HEK293 (cell line): ENCODE measurements around the gene WDR12.

ENCODE experiments used
- CTCF ChIA-PET: fragments of 350-600 bp; formaldehyde crosslinking; extraction: SDS; loops from one replicate; lab custom pipeline; 2021; ENCODE audit warnings: antibody characterized with exemption; lab: Yijun Ruan, JAX
- POLR2A ChIA-PET: fragments of 300-600 bp; formaldehyde crosslinking; extraction: SDS; loops from one replicate; lab custom pipeline; 2020; ENCODE audit warnings: antibody characterized with exemption, inconsistent platforms; lab: Yijun Ruan, JAX
- H3K27ac ChIP-seq: fragments of 200-500 bp; sonication (Bioruptor generic); 2 replicates; pipeline ENCODE4 v1.5.1; 2014; ENCODE audit warnings: low read depth, low read length, control low read depth, inconsistent platforms; ENCODE audit errors: extremely low read depth
- H3K36me3 ChIP-seq, 2 experiments: fragments of 200-500 bp in 1 of 2; sonication (Bioruptor generic) in 1 of 2; 1 replicate in 1 of 2; 2 replicates in 1 of 2; pipeline ENCODE4 v1.5.1; 2014 to 2017; ENCODE audit warnings: inconsistent platforms in 2 of 2, low read length in 2 of 2; ENCODE audit not compliant: control insufficient read depth in 2 of 2, insufficient read depth in 1 of 2
- H3K4me1 ChIP-seq: fragments of 200-500 bp; sonication (Bioruptor generic); 2 replicates; pipeline ENCODE4 v1.5.1; 2014; ENCODE audit warnings: mild to moderate bottlenecking, low read length, inconsistent platforms; ENCODE audit not compliant: control insufficient read depth, insufficient read depth
- H3K4me3 ChIP-seq: 2 replicates; pipeline ENCODE4 v1.5.1; 2011; ENCODE audit warnings: low read depth, mild to moderate bottlenecking, control low read depth, low read length, moderate library complexity
- H3K9me3 ChIP-seq: fragments of 200-500 bp; sonication (Bioruptor generic); 2 replicates; pipeline ENCODE4 v1.5.1; 2014; ENCODE audit warnings: low read depth, low read length, inconsistent platforms; ENCODE audit not compliant: control insufficient read depth, insufficient read depth
- CTCF ChIP-seq: fragments of 450-650 bp; formaldehyde crosslinking; IDR thresholded peaks from 2 replicates; pipeline ENCODE4 v1.5.1; 2016; ENCODE audit warnings: missing biosample characterization, missing genetic modification characterization
- FEZF1 ChIP-seq: fragments of 450-650 bp; formaldehyde crosslinking; IDR thresholded peaks from 2 replicates; pipeline ENCODE4 v1.5.1; 2016; ENCODE audit warnings: missing biosample characterization, missing genetic modification characterization
- GFI1B ChIP-seq: fragments of 450-650 bp; formaldehyde crosslinking; IDR thresholded peaks from 2 replicates; pipeline ENCODE4 v1.5.1; 2016; ENCODE audit warnings: missing biosample characterization, missing genetic modification characterization
- GLIS1 ChIP-seq: fragments of 450-650 bp; formaldehyde crosslinking; IDR thresholded peaks from 2 replicates; pipeline ENCODE4 v1.5.1; 2016; ENCODE audit warnings: missing biosample characterization, missing genetic modification characterization
- HOXA7 ChIP-seq: sonication (generic); formaldehyde crosslinking; IDR thresholded peaks from 2 replicates; pipeline ENCODE4 v1.8.1; 2022; ENCODE audit warnings: missing genetic modification reagents, borderline replicate concordance
- PRDM6 ChIP-seq: fragments of 450-650 bp; formaldehyde crosslinking; IDR thresholded peaks from 2 replicates; pipeline ENCODE4 v1.5.1; 2017; ENCODE audit warnings: missing biosample characterization, missing genetic modification characterization
- SP7 ChIP-seq: fragments of 450-650 bp; formaldehyde crosslinking; IDR thresholded peaks from 2 replicates; pipeline ENCODE4 v1.5.1; 2016; ENCODE audit warnings: missing biosample characterization, missing genetic modification characterization
- TRIM28 ChIP-seq: IDR thresholded peaks from 2 replicates; pipeline ENCODE4 v1.6.1; 2011; ENCODE audit warnings: low read length, control low read depth, borderline replicate concordance
- WT1 ChIP-seq: fragments of 450-650 bp; formaldehyde crosslinking; IDR thresholded peaks from 2 replicates; pipeline ENCODE4 v1.5.1; 2016; ENCODE audit warnings: missing biosample characterization, missing genetic modification characterization
- YY1 ChIP-seq: fragments of 450-650 bp; formaldehyde crosslinking; IDR thresholded peaks from 2 replicates; pipeline ENCODE4 v1.5.1; 2018; ENCODE audit warnings: missing biosample characterization, missing genetic modification characterization
- ZBTB17 ChIP-seq: fragments of 450-650 bp; formaldehyde crosslinking; IDR thresholded peaks from 2 replicates; pipeline ENCODE4 v1.5.1; 2016; ENCODE audit warnings: missing biosample characterization, missing genetic modification characterization
- ZBTB20 ChIP-seq: fragments of 450-650 bp; formaldehyde crosslinking; IDR thresholded peaks from 2 replicates; pipeline ENCODE4 v1.5.1; 2016; ENCODE audit warnings: missing biosample characterization, missing genetic modification characterization
- ZFP3 ChIP-seq: fragments of 450-650 bp; formaldehyde crosslinking; IDR thresholded peaks from 2 replicates; pipeline ENCODE4 v1.5.1; 2016; ENCODE audit warnings: low read depth, missing biosample characterization, missing genetic modification characterization
- ZNF2 ChIP-seq: fragments of 450-650 bp; formaldehyde crosslinking; IDR thresholded peaks from 2 replicates; pipeline ENCODE4 v1.5.1; 2016; ENCODE audit warnings: missing biosample characterization, missing genetic modification characterization
- ZNF202 ChIP-seq: fragments of 450-650 bp; formaldehyde crosslinking; IDR thresholded peaks from 2 replicates; pipeline ENCODE4 v1.5.1; 2016; ENCODE audit warnings: missing biosample characterization, missing genetic modification characterization, borderline replicate concordance
- ZNF211 ChIP-seq: fragments of 450-650 bp; formaldehyde crosslinking; IDR thresholded peaks from 2 replicates; pipeline ENCODE4 v1.5.1; 2016; ENCODE audit warnings: low read depth, missing biosample characterization, missing genetic modification characterization
- ZNF324 ChIP-seq: fragments of 450-650 bp; formaldehyde crosslinking; IDR thresholded peaks from 2 replicates; pipeline ENCODE4 v1.5.1; 2016; ENCODE audit warnings: missing biosample characterization, missing genetic modification characterization
- ZNF398 ChIP-seq: fragments of 450-650 bp; formaldehyde crosslinking; IDR thresholded peaks from 2 replicates; pipeline ENCODE4 v1.5.1; 2017; ENCODE audit warnings: missing biosample characterization, missing genetic modification characterization
- ZNF501 ChIP-seq: fragments of 450-650 bp; formaldehyde crosslinking; IDR thresholded peaks from 2 replicates; pipeline ENCODE4 v1.5.1; 2016; ENCODE audit warnings: missing biosample characterization, missing genetic modification characterization
- ZNF514 ChIP-seq: fragments of 450-650 bp; formaldehyde crosslinking; IDR thresholded peaks from 2 replicates; pipeline ENCODE4 v1.5.1; 2016; ENCODE audit warnings: missing biosample characterization, missing genetic modification characterization
- ZNF610 ChIP-seq: fragments of 450-650 bp; formaldehyde crosslinking; IDR thresholded peaks from 2 replicates; pipeline ENCODE4 v1.5.1; 2016; ENCODE audit warnings: missing biosample characterization, missing genetic modification characterization, borderline replicate concordance
- ZNF660 ChIP-seq: fragments of 450-650 bp; IDR thresholded peaks from 2 replicates; pipeline ENCODE4 v1.5.1; 2018; ENCODE audit warnings: missing biosample characterization, mild to moderate bottlenecking, missing genetic modification characterization
- ZXDB ChIP-seq: fragments of 450-650 bp; formaldehyde crosslinking; IDR thresholded peaks from 2 replicates; pipeline ENCODE4 v1.5.1; 2016; ENCODE audit warnings: missing biosample characterization, missing genetic modification characterization
- TF ChIP-seq, protein P1 (sequence below): fragments of 450-650 bp; formaldehyde crosslinking; IDR thresholded peaks from 2 replicates; pipeline ENCODE4 v1.5.1; 2016; ENCODE audit warnings: missing biosample characterization, missing genetic modification characterization
- TF ChIP-seq, protein P2 (sequence below): fragments of 450-650 bp; formaldehyde crosslinking; IDR thresholded peaks from 2 replicates; pipeline ENCODE4 v1.5.1; 2016; ENCODE audit warnings: missing biosample characterization, missing genetic modification characterization

WDR12 gene

GRCh38 chr2:202831242-202832220, 79.9 kb downstream of the WDR12 start:
- Histone ChIP-seq H3K4me1 (peaks cover 7% of the 10 kb centered on the region; the same call in 1 of the 2 replicates), H3K36me3 (no peaks in the 10 kb centered on the region), H3K9me3 (no peaks in the 10 kb centered on the region), H3K4me3 (no peak overlapping the region), H3K27ac (no peak overlapping the region; the same call in 1 of the 2 replicates)
- ChIA-PET CTCF (interaction anchor here (0.6 to 1.2 kb wide), 10 partner anchors 11 to 984 kb away, joined by 3 to 7 read pairs (median 4); no protein-coding TSS in a partner anchor), POLR2A (no interaction called here)
- TF ChIP-seq ZNF202 (tag by site-specific recombination): no peak
- TF ChIP-seq ZNF610 (tag by site-specific recombination): no peak
- peak; percentile 88 for TF ChIP-seq CTCF (tag by site-specific recombination)
- peak; percentile 61 for TF ChIP-seq ZNF398
- peak; percentile 79; the same call in 1 of the 2 replicates for TF ChIP-seq TRIM28
- peak; percentile 95 for TF ChIP-seq GFI1B (tag by site-specific recombination)
- no peak for TF ChIP-seq ZFP3
- TF ChIP-seq ZNF324 (tag by site-specific recombination): no peak
- TF ChIP-seq ZBTB17 (tag by site-specific recombination): peak; percentile 79
- peak; percentile 53 for TF ChIP-seq ZXDB (tag by site-specific recombination)
- peak; percentile 61; the same call in 1 of the 2 replicates for TF ChIP-seq ZNF660
- peak; percentile 83 for TF ChIP-seq PRDM6 (tag by site-specific recombination)
- no peak for TF ChIP-seq YY1 (tag by site-specific recombination)
- TF ChIP-seq HOXA7: no peak
- TF ChIP-seq ZBTB20: peak; percentile 54
- no peak for TF ChIP-seq ZNF514 (tag by site-specific recombination)
- no peak for TF ChIP-seq ZNF211
- TF ChIP-seq WT1 (tag by site-specific recombination): peak; percentile 82
- peak; percentile 45; the same call in 1 of the 2 replicates for TF ChIP-seq FEZF1 (tag by site-specific recombination)
- TF ChIP-seq SP7 (tag by site-specific recombination): peak; percentile 65; the same call in 1 of the 2 replicates
- peak; percentile 29; the same call in 1 of the 2 replicates for TF ChIP-seq GLIS1 (tag by site-specific recombination)
- TF ChIP-seq ZNF501 (tag by site-specific recombination): 0 out of 2 replicates have a peak, but pooled peaks have one; percentile 21
- TF ChIP-seq, protein P1, sequence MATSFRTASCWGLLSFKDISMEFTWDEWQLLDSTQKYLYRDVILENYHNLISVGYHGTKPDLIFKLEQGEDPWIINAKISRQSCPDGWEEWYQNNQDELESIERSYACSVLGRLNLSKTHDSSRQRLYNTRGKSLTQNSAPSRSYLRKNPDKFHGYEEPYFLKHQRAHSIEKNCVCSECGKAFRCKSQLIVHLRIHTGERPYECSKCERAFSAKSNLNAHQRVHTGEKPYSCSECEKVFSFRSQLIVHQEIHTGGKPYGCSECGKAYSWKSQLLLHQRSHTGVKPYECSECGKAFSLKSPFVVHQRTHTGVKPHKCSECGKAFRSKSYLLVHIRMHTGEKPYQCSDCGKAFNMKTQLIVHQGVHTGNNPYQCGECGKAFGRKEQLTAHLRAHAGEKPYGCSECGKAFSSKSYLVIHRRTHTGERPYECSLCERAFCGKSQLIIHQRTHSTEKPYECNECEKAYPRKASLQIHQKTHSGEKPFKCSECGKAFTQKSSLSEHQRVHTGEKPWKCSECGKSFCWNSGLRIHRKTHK (tag by site-specific recombination): no peak
- 0 out of 2 replicates have a peak, but pooled peaks have one; percentile 31 for TF ChIP-seq ZNF2
- TF ChIP-seq, protein P2, sequence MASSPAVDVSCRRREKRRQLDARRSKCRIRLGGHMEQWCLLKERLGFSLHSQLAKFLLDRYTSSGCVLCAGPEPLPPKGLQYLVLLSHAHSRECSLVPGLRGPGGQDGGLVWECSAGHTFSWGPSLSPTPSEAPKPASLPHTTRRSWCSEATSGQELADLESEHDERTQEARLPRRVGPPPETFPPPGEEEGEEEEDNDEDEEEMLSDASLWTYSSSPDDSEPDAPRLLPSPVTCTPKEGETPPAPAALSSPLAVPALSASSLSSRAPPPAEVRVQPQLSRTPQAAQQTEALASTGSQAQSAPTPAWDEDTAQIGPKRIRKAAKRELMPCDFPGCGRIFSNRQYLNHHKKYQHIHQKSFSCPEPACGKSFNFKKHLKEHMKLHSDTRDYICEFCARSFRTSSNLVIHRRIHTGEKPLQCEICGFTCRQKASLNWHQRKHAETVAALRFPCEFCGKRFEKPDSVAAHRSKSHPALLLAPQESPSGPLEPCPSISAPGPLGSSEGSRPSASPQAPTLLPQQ (tag by site-specific recombination): 0 out of 2 replicates have a peak, but pooled peaks have one; percentile 17
